ENCODE data around the gene PFKM. TPM values are rescaled to one million over a fixed set of nuclear protein-coding genes. Genes with fewer than 3 reads are reported as not detected.
"Not testable (repeated sequence)": the region's sequence is repeated elsewhere in the genome, so short reads cannot be mapped to it uniquely, and the experiment has no call there.

The PFKM gene
- total RNA-seq, 2 experiments from 2014 or later, result 20.6 to 22.7 TPM

GRCh38 chr12:48132826-48133225 is 13.7 kb downstream of the PFKM start:
- no peaks in the 10 kb centered on the region for H3K4me1 Mint-ChIP-seq (ENCODE audit: low read depth)
- H3K36me3 Mint-ChIP-seq (ENCODE audit: low read depth), result peaks cover 5% of the 10 kb centered on the region
- H3K27ac Mint-ChIP-seq, result no peak overlapping the region
- H3K27me3 Mint-ChIP-seq (ENCODE audit: low read depth), result no peaks in the 10 kb centered on the region
- no peak for DNase-seq
- H3K9me3 Mint-ChIP-seq (ENCODE audit: insufficient read depth), result no peaks in the 10 kb centered on the region
- POLR2A ChIA-PET, result no interaction called here
- H3K4me3 Mint-ChIP-seq, result no peak overlapping the region
- CTCF ChIA-PET, result no interaction called here
- no peak for ATAC-seq

- no peak for ATAC-seq
- no peak for DNase-seq
- CTCF ChIA-PET, result no interaction called here
- peaks cover 3% of the 10 kb centered on the region for H3K36me3 Mint-ChIP-seq (ENCODE audit: low read depth)
- no peaks in the 10 kb centered on the region for H3K9me3 Mint-ChIP-seq (ENCODE audit: insufficient read depth)
- H3K27me3 Mint-ChIP-seq (ENCODE audit: low read depth), result no peaks in the 10 kb centered on the region
- no peaks in the 10 kb centered on the region for H3K4me1 Mint-ChIP-seq (ENCODE audit: low read depth)
- H3K27ac Mint-ChIP-seq, result no peak overlapping the region
- no peak overlapping the region for H3K4me3 Mint-ChIP-seq
- POLR2A ChIA-PET, result interaction anchor here (0.6 kb wide), 1 partner anchor 47 kb away, joined by 3 read pairs; no protein-coding TSS in a partner anchor
These were observed 15.9 kb downstream of the PFKM start for GRCh38 chr12:48135027-48135426.

GRCh38 chr12:48142818-48143674 is 23.9 kb downstream of the PFKM start:
- Mint-ChIP-seq H3K9me3 (ENCODE audit: insufficient read depth) (no peaks in the 10 kb centered on the region), H3K4me1 (ENCODE audit: low read depth) (no peaks in the 10 kb centered on the region), H3K27ac (no peak overlapping the region), H3K4me3 (no peak overlapping the region), H3K36me3 (ENCODE audit: low read depth) (peaks cover 22% of the 10 kb centered on the region), H3K27me3 (ENCODE audit: low read depth) (no peaks in the 10 kb centered on the region)
- POLR2A ChIA-PET, result no interaction called here
- CTCF ChIA-PET, result interaction anchor here (1.0 to 1.3 kb wide), 4 partner anchors 14 to 194 kb away, joined by 3 read pairs; partner anchors contain the start of gene ASB8
- DNase-seq (no peak), ATAC-seq (no peak)

GRCh38 chr12:48143898-48144297 is 24.7 kb downstream of the PFKM start:
- no peak for ATAC-seq
- DNase-seq, result no peak
- Mint-ChIP-seq H3K27me3 (ENCODE audit: low read depth) (no peaks in the 10 kb centered on the region), H3K36me3 (ENCODE audit: low read depth) (peaks cover 27% of the 10 kb centered on the region), H3K4me1 (ENCODE audit: low read depth) (no peaks in the 10 kb centered on the region), H3K9me3 (ENCODE audit: insufficient read depth) (no peaks in the 10 kb centered on the region), H3K27ac (no peak overlapping the region), H3K4me3 (no peak overlapping the region)
- POLR2A ChIA-PET, result no interaction called here
- CTCF ChIA-PET, result interaction anchor here (1.1 to 1.2 kb wide), 2 partner anchors 14 to 194 kb away, joined by 3 read pairs; partner anchors contain the start of gene ASB8

GRCh38 chr12:48145981-48146380 is 26.8 kb downstream of the PFKM start:
- peaks cover 39% of the 10 kb centered on the region for H3K36me3 Mint-ChIP-seq (ENCODE audit: low read depth)
- DNase-seq, result no peak

GRCh38 chr12:48151103-48151771 is 32.1 kb downstream of the PFKM start:
- ChIA-PET POLR2A (interaction anchor here (4.3 kb wide), 1 partner anchor 45 kb away, joined by 14 read pairs; the partner anchor contains the start of gene SENP1), CTCF (interaction anchor here (1.0 to 1.7 kb wide), 4 partner anchors 10 to 32 kb away, joined by 3 to 9 read pairs (median 4); partner anchors contain the start of gene CCDC184)
- Mint-ChIP-seq H3K4me1 (ENCODE audit: low read depth) (peaks cover 20% of the 10 kb centered on the region), H3K9me3 (ENCODE audit: insufficient read depth) (no peaks in the 10 kb centered on the region), H3K4me3 (no peak overlapping the region), H3K27ac (no peak overlapping the region), H3K36me3 (ENCODE audit: low read depth) (peaks cover 39% of the 10 kb centered on the region), H3K27me3 (ENCODE audit: low read depth) (no peaks in the 10 kb centered on the region)
- DNase-seq (no peak), ATAC-seq (no peak)

More at GRCh38 chr12:48145981-48146380, 26.8 kb downstream of the PFKM start:
- POLR2A ChIA-PET, result no interaction called here
- Mint-ChIP-seq H3K4me3 (no peak overlapping the region), H3K4me1 (ENCODE audit: low read depth) (no peaks in the 10 kb centered on the region), H3K27me3 (ENCODE audit: low read depth) (no peaks in the 10 kb centered on the region), H3K9me3 (ENCODE audit: insufficient read depth) (no peaks in the 10 kb centered on the region), H3K27ac (no peak overlapping the region)
- no peak for ATAC-seq
- CTCF ChIA-PET, result interaction anchor here (0.7 to 1.6 kb wide), 2 partner anchors 9 to 379 kb away, joined by 3 to 4 read pairs; no protein-coding TSS in a partner anchor

- H3K4me3 Mint-ChIP-seq, result peak overlapping the region; percentile 95
These were observed 36.6 kb downstream of the PFKM start for GRCh38 chr12:48155786-48156185.

GRCh38 chr12:48156652-48157017 is 37.5 kb downstream of the PFKM start:
- Mint-ChIP-seq H3K27me3 (ENCODE audit: low read depth) (no peaks in the 10 kb centered on the region), H3K4me3 (peak overlapping the region; percentile 95), H3K36me3 (ENCODE audit: low read depth) (peaks cover 18% of the 10 kb centered on the region), H3K9me3 (ENCODE audit: insufficient read depth) (no peaks in the 10 kb centered on the region), H3K4me1 (ENCODE audit: low read depth) (peaks cover 42% of the 10 kb centered on the region), H3K27ac (peak overlapping the region; percentile 96)
- ChIA-PET CTCF (interaction anchor here (1.1 to 2.3 kb wide), 5 partner anchors 33 to 166 kb away, joined by 3 to 15 read pairs (median 13); partner anchors contain the start of genes PFKM and SENP1), POLR2A (interaction anchor here (0.5 to 3.0 kb wide), 8 partner anchors 9 to 526 kb away, joined by 3 to 35 read pairs (median 6); partner anchors contain the start of genes CCDC184, KANSL2 and SENP1)
- ATAC-seq, result no peak
- no peak for DNase-seq

More at GRCh38 chr12:48155786-48156185, 36.6 kb downstream of the PFKM start:
- CTCF ChIA-PET, result interaction anchor here (0.7 to 1.2 kb wide), 2 partner anchors 33 to 71 kb away, joined by 3 to 4 read pairs; no protein-coding TSS in a partner anchor
- not testable (repeated sequence) for DNase-seq; ATAC-seq; H3K27me3 Mint-ChIP-seq (ENCODE audit: low read depth); H3K9me3 Mint-ChIP-seq (ENCODE audit: insufficient read depth); H3K27ac Mint-ChIP-seq
- peaks cover 19% of the 10 kb centered on the region for H3K36me3 Mint-ChIP-seq (ENCODE audit: low read depth)
- peaks cover 37% of the 10 kb centered on the region for H3K4me1 Mint-ChIP-seq (ENCODE audit: low read depth)
- POLR2A ChIA-PET, result interaction anchor here (1.9 to 3.0 kb wide), 2 partner anchors 8 to 50 kb away, joined by 10 to 35 read pairs; partner anchors contain the start of gene SENP1

GRCh38 chr12:48157018-48157888 is 38.1 kb downstream of the PFKM start, which contains the start of gene ASB8:
ASB8 (minus strand) TSS chr12:48157515; CDS start chr12:48153496, 4,019 bp downstream.
- ChIA-PET POLR2A (interaction anchor here (0.5 to 3.0 kb wide), 18 partner anchors 10 to 965 kb away, joined by 3 to 35 read pairs (median 5); partner anchors contain the start of genes CCDC184, KANSL2, PFKM and SENP1), CTCF (interaction anchor here (0.7 to 2.3 kb wide), 24 partner anchors 9 to 502 kb away, joined by 3 to 15 read pairs (median 4); partner anchors contain the start of genes CCDC184, PFKM, SENP1 and TMEM106C)
- H3K27ac Mint-ChIP-seq, result peak within 1 kb of the TSS; percentile 96

GRCh38 chr12:48157889-48158370 is 38.8 kb downstream of the PFKM start:
- ATAC-seq (no peak), DNase-seq (peak; percentile 36)
- Mint-ChIP-seq H3K27me3 (ENCODE audit: low read depth) (peaks cover 1% of the 10 kb centered on the region), H3K9me3 (ENCODE audit: insufficient read depth) (no peaks in the 10 kb centered on the region), H3K27ac (peak overlapping the region; percentile 96), H3K4me3 (peak overlapping the region; percentile 95), H3K36me3 (ENCODE audit: low read depth) (peaks cover 8% of the 10 kb centered on the region), H3K4me1 (ENCODE audit: low read depth) (peaks cover 37% of the 10 kb centered on the region)
- CTCF ChIA-PET, result interaction anchor here (0.7 to 2.3 kb wide), 24 partner anchors 10 to 503 kb away, joined by 3 to 15 read pairs (median 4); partner anchors contain the start of genes CCDC184, PFKM, SENP1 and TMEM106C
- POLR2A ChIA-PET, result interaction anchor here (0.5 to 3.0 kb wide), 15 partner anchors 11 to 966 kb away, joined by 3 to 35 read pairs (median 6); partner anchors contain the start of genes CCDC184, PFKM and SENP1

More at GRCh38 chr12:48157018-48157888, 38.1 kb downstream of the PFKM start, which contains the start of gene ASB8:
- Mint-ChIP-seq H3K36me3 (ENCODE audit: low read depth) (peaks cover 13% of the 10 kb centered on the region), H3K27me3 (ENCODE audit: low read depth) (no peaks in the 10 kb centered on the region), H3K9me3 (ENCODE audit: insufficient read depth) (no peaks in the 10 kb centered on the region), H3K4me3 (peak within 1 kb of the TSS; percentile 95), H3K4me1 (ENCODE audit: low read depth) (peaks cover 40% of the 10 kb centered on the region)
- DNase-seq (peak; percentile 100), ATAC-seq (peak; percentile 96)

Data from activated CD8-positive, alpha-beta T cell treated with anti-CD3 and anti-CD28 coated beads, Interleukin-2, amount 10 ng/mL, durations not matched to agents 7 days and 5 days (primary cell).